ENCODE results near the gene MIGA2. TPM values are rescaled to one million over a fixed set of nuclear protein-coding genes. Genes with fewer than 3 reads are reported as not detected.

The MIGA2 gene
- total and polyA plus RNA-seq, 2 experiments from 2014 or later = 19.3 to 47.8 TPM

DNA sequence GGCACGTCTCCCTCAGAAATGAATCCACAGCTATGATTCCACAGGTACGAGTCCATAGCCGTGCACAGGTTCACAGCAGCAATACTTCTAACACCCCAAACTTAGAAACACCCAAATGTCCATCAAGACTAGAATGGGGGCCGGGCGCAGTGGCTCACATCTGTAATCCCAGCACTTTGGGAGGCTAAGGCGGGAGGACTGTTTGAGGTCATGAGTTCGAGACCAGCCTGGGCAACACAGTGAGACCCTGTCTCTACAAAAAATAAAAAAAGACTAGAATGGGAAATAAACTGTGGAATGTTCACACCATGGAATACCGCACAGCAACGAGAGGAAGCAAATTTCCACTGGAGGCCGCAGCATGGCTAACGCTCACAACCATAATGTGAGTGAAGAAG lies 40.2 kb downstream of the MIGA2 start:
- no peaks in the 10 kb centered on the region for H3K27me3 ChIP-seq (ENCODE audit: insufficient read depth)
- H3K4me3 Mint-ChIP-seq = no peak overlapping the region

More for the DNA sequence above, 40.2 kb downstream of the MIGA2 start:
- DNase-seq (ENCODE audit: low spot score) = no peak
- Mint-ChIP-seq H3K27ac (no peak overlapping the region), H3K27me3 (ENCODE audit: insufficient read depth, low read depth, poor library complexity) (peaks cover 12% of the 10 kb centered on the region), H3K4me1 (peaks cover 17% of the 10 kb centered on the region), H3K36me3 (ENCODE audit: low read depth) (no peaks in the 10 kb centered on the region; the same call in 2 of the 3 replicates), H3K9me3 (no peaks in the 10 kb centered on the region)
- Histone ChIP-seq H3K27ac (ENCODE audit: low read depth) (no peak overlapping the region), H4K20me1 (replicated peaks; ENCODE audit: insufficient read depth) (no peaks in the 10 kb centered on the region), H3K4me1 (ENCODE audit: insufficient read depth) (peaks cover 15% of the 10 kb centered on the region; the same call in 1 of the 2 replicates), H3K4me2 (no peak overlapping the region), H3K4me3 (no peak overlapping the region), H3K79me2 (replicated peaks; ENCODE audit: insufficient read depth) (peaks cover 15% of the 10 kb centered on the region), H2AFZ (no peak overlapping the region), H3F3A (replicated peaks; ENCODE audit: low read depth) (0 out of 2 replicates have a peak, but pooled peaks cover 6% of the 10 kb centered on the region), H3K9me2 (ENCODE audit: insufficient read depth) (no peaks in the 10 kb centered on the region), H3K36me3 (ENCODE audit: insufficient read depth) (no peaks in the 10 kb centered on the region)
- ATAC-seq = no peak
- TF ChIP-seq CTCF (conservative IDR thresholded peaks at IDR 0.05; ENCODE audit: low read depth in 2 of 2) (no peak), CREB1 (CRISPR knock-in tag; IDR thresholded peaks at IDR 0.05; ENCODE audit: low read depth) (no peak), ETS1 (IDR thresholded peaks at IDR 0.05) (no peak), STAT1 (IDR thresholded peaks at IDR 0.05; ENCODE audit: unreplicated experiment) (no peak), EZH2 (IDR thresholded peaks at IDR 0.05; ENCODE audit: low read depth, unreplicated experiment) (no peak), ZNF331 (CRISPR knock-in tag; IDR thresholded peaks at IDR 0.05; ENCODE audit: low read depth) (no peak), REST (IDR thresholded peaks at IDR 0.05; ENCODE audit: unreplicated experiment) (no peak), EZH2phosphoT487 (IDR thresholded peaks at IDR 0.05; ENCODE audit: unreplicated experiment) (no peak), JUNB (IDR thresholded peaks at IDR 0.05; ENCODE audit: unreplicated experiment) (no peak), NANOG (IDR thresholded peaks at IDR 0.05; ENCODE audit: borderline replicate concordance) (no peak), ZNF114 (CRISPR knock-in tag; IDR thresholded peaks at IDR 0.05) (no peak), POLR2AphosphoS5 (IDR thresholded peaks at IDR 0.05; ENCODE audit: low read depth) (no peak)
- TF ChIP-seq, protein P1, sequence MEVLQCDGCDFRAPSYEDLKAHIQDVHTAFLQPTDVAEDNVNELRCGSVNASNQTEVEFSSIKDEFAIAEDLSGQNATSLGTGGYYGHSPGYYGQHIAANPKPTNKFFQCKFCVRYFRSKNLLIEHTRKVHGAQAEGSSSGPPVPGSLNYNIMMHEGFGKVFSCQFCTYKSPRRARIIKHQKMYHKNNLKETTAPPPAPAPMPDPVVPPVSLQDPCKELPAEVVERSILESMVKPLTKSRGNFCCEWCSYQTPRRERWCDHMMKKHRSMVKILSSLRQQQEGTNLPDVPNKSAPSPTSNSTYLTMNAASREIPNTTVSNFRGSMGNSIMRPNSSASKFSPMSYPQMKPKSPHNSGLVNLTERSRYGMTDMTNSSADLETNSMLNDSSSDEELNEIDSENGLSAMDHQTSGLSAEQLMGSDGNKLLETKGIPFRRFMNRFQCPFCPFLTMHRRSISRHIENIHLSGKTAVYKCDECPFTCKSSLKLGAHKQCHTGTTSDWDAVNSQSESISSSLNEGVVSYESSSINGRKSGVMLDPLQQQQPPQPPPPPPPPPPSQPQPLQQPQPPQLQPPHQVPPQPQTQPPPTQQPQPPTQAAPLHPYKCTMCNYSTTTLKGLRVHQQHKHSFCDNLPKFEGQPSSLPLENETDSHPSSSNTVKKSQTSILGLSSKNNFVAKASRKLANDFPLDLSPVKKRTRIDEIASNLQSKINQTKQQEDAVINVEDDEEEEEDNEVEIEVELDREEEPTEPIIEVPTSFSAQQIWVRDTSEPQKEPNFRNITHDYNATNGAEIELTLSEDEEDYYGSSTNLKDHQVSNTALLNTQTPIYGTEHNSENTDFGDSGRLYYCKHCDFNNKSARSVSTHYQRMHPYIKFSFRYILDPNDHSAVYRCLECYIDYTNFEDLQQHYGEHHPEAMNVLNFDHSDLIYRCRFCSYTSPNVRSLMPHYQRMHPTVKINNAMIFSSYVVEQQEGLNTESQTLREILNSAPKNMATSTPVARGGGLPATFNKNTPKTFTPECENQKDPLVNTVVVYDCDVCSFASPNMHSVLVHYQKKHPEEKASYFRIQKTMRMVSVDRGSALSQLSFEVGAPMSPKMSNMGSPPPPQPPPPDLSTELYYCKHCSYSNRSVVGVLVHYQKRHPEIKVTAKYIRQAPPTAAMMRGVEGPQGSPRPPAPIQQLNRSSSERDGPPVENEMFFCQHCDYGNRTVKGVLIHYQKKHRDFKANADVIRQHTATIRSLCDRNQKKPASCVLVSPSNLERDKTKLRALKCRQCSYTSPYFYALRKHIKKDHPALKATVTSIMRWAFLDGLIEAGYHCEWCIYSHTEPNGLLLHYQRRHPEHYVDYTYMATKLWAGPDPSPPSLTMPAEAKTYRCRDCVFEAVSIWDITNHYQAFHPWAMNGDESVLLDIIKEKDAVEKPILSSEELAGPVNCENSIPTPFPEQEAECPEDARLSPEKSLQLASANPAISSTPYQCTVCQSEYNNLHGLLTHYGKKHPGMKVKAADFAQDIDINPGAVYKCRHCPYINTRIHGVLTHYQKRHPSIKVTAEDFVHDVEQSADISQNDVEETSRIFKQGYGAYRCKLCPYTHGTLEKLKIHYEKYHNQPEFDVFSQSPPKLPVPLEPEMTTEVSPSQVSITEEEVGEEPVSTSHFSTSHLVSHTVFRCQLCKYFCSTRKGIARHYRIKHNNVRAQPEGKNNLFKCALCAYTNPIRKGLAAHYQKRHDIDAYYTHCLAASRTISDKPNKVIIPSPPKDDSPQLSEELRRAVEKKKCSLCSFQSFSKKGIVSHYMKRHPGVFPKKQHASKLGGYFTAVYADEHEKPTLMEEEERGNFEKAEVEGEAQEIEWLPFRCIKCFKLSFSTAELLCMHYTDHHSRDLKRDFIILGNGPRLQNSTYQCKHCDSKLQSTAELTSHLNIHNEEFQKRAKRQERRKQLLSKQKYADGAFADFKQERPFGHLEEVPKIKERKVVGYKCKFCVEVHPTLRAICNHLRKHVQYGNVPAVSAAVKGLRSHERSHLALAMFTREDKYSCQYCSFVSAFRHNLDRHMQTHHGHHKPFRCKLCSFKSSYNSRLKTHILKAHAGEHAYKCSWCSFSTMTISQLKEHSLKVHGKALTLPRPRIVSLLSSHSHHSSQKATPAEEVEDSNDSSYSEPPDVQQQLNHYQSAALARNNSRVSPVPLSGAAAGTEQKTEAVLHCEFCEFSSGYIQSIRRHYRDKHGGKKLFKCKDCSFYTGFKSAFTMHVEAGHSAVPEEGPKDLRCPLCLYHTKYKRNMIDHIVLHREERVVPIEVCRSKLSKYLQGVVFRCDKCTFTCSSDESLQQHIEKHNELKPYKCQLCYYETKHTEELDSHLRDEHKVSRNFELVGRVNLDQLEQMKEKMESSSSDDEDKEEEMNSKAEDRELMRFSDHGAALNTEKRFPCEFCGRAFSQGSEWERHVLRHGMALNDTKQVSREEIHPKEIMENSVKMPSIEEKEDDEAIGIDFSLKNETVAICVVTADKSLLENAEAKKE (CRISPR knock-in tag; IDR thresholded peaks at IDR 0.05) = no peak
